ENCODE data around the gene HSD3B1.

HSD3B1 gene

GRCh38 chr1:119506941-119507340 lies at the start of gene HSD3B1:
HSD3B1 (plus strand) TSS chr1:119507210; CDS start chr1:119507477, 267 bp downstream.
- DNase-seq (ENCODE audit: low read depth) = no peak

- DNase-seq (ENCODE audit: low read depth) = no peak
These were observed 44.0 kb upstream of the HSD3B1 start for GRCh38 chr1:119462964-119463363.

GRCh38 chr1:119463569-119463968 lies 43.4 kb upstream of the HSD3B1 start:
- DNase-seq (ENCODE audit: low read depth) = no peak

- DNase-seq (ENCODE audit: low read depth) = no peak
These were observed 40.6 kb upstream of the HSD3B1 start for GRCh38 chr1:119466445-119466844.

- no peak for DNase-seq (ENCODE audit: low read depth)
These were observed 39.8 kb upstream of the HSD3B1 start for GRCh38 chr1:119467219-119467618.

GRCh38 chr1:119467857-119468668 lies 38.9 kb upstream of the HSD3B1 start:
- no peak for DNase-seq (ENCODE audit: low read depth)

GRCh38 chr1:119469741-119470140 lies 37.3 kb upstream of the HSD3B1 start:
- DNase-seq (ENCODE audit: low read depth) = no peak

GRCh38 chr1:119470377-119470776 lies 36.6 kb upstream of the HSD3B1 start:
- DNase-seq (ENCODE audit: low read depth) = no peak

GRCh38 chr1:119470958-119471357 lies 36.1 kb upstream of the HSD3B1 start:
- DNase-seq (ENCODE audit: low read depth) = no peak

GRCh38 chr1:119471566-119471965 lies 35.4 kb upstream of the HSD3B1 start:
- DNase-seq (ENCODE audit: low read depth) = no peak

GRCh38 chr1:119472080-119472818 lies 34.8 kb upstream of the HSD3B1 start:
- no peak for DNase-seq (ENCODE audit: low read depth)

GRCh38 chr1:119472819-119473175 lies 34.2 kb upstream of the HSD3B1 start:
- no peak for DNase-seq (ENCODE audit: low read depth)

- DNase-seq (ENCODE audit: low read depth) = no peak
These were observed 31.1 kb upstream of the HSD3B1 start for GRCh38 chr1:119475866-119476439.

- no peak for DNase-seq (ENCODE audit: low read depth)
These were observed 29.3 kb upstream of the HSD3B1 start for GRCh38 chr1:119477710-119478109.

GRCh38 chr1:119480175-119480574 lies 26.8 kb upstream of the HSD3B1 start:
- DNase-seq (ENCODE audit: low read depth) = no peak

- no peak for DNase-seq (ENCODE audit: low read depth)
These were observed 25.1 kb upstream of the HSD3B1 start for GRCh38 chr1:119481951-119482350.

GRCh38 chr1:119482517-119483425 lies 24.2 kb upstream of the HSD3B1 start:
- DNase-seq (ENCODE audit: low read depth) = no peak

GRCh38 chr1:119483441-119484200 lies 23.4 kb upstream of the HSD3B1 start:
- no peak for DNase-seq (ENCODE audit: low read depth)

GRCh38 chr1:119485201-119485600 lies 21.8 kb upstream of the HSD3B1 start:
- DNase-seq (ENCODE audit: low read depth) = no peak

GRCh38 chr1:119488216-119488615 lies 18.8 kb upstream of the HSD3B1 start:
- no peak for DNase-seq (ENCODE audit: low read depth)

GRCh38 chr1:119489201-119489600 lies 17.8 kb upstream of the HSD3B1 start:
- no peak for DNase-seq (ENCODE audit: low read depth)
